Activated effector memory CD4-positive, alpha-beta T cell treated with anti-CD3 and anti-CD28 coated beads, Interleukin-2, amount 50 U/mL, for 16 hours (primary cell): ENCODE data around the gene DTHD1.

Experiments
- DNase-seq: peaks from one replicate; pipeline ENCODE4 v3.0.0-alpha.2; 2020

Gene DTHD1

GRCh38 chr4:36281384-36282106, at the start of gene DTHD1:
TSS of gene DTHD1 (plus strand) at chr4:36281616. CDS start at chr4:36281759, 143 bp downstream.
- DNase-seq = no peak

DNA sequence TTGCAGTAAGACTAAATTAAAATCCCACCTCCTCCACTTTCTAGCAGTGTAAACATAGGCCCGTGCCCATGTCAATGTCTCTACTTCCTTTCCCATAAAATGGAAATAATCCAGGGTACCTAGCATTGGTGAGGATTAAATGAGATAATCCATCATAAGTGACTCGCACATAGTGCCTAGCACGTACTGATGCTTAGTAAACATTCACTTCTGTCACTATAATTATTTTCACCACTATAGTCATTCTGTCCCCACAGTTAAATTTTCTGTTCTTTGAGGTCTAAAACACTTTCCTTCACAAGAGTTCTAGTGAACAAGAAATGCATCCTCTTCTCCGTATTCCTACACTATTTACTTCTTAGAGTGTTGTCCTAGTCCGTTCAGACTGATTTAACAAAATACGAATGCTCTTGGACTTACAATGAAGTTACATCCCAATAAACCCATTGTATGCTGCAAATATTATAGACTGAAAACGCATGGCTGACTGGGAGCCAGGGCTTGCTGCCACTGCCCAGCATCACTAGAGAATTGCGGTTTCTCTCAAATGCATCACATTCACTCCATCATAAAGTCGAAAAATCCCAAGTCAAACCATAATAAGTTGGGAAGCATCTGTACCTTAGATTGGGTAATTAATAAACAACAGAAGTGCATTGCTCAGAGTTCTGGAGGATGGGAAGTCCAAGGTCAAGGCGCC, 47.7 kb upstream of the DTHD1 start:
- DNase-seq = no peak

GRCh38 chr4:36235306-36235705, 46.1 kb upstream of the DTHD1 start:
- DNase-seq = no peak

DNA sequence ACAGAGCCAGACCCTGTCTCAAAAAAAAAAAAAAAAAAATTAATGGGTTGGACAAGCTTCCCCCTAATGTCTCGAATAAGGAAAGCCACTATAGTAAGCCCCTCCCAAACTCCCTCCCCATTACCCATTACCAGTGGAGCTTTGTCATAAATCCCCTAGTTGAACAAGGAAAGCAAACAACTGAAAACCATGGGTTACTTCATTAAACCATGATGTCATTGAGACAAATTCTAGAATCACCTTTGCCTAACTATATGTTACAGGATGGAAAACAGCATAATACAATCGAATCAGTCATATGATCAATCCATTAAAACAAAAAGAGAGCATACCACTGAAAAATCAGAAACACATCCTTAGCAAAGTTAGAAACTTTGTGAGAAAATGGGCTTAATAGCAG, 45.3 kb upstream of the DTHD1 start:
- no peak for DNase-seq

GRCh38 chr4:36237366-36238313, 43.8 kb upstream of the DTHD1 start:
- DNase-seq = no peak

- no peak for DNase-seq
Observed at GRCh38 chr4:36241771-36242170, 39.6 kb upstream of the DTHD1 start.

GRCh38 chr4:36242629-36243354, 38.6 kb upstream of the DTHD1 start:
- no peak for DNase-seq

DNA sequence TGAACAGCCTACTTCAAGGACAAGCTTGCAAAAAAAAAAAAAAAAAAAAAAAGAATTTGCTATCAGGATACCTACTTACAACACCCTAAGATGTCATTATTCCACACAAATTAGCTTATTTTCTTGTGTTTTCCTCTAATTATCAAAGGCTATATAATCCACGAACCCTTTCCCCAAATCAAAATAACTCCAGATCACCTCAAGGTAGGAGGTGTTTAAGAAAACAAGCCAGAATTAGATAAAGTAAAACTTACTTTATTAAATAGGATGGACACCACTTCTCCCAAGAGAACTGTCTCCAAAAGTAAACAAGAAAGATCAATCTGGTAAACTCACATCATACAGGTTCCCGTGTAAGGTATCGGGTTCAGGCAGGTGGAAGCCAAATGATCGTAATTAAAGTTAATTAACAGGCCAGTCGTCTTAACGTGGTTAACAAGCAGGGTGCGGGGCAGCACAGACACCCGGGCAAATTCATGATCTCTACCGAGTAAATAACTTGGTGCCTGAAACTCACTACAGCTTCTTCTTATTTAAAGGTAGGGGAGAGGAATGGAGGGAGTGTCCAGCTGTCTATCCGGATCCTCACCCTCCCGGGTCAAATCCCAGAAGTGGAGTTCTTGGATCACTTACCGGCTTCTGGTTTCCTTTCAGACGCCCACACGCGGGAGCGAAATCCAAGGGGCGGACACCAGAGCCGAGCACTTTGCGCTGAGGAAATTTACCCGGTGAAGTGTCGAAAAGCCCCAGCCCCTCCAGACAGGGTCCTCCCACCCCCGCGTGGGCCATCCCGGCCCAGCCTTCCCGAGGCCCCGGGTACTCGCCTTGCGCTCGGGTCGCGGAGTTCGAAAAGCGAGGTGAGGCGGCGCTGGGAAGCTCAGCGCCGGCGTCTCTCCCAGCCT, 37.8 kb upstream of the DTHD1 start:
- DNase-seq = peak; percentile 84

GRCh38 chr4:36244257-36245082, 36.9 kb upstream of the DTHD1 start, which contains the start of gene ARAP2:
TSS of gene ARAP2 (minus strand) at chr4:36244514. CDS start at chr4:36229486, 15,028 bp downstream.
- peak; percentile 92 for DNase-seq

GRCh38 chr4:36249610-36250009, 31.8 kb upstream of the DTHD1 start:
- no peak for DNase-seq

GRCh38 chr4:36251983-36252382, 29.4 kb upstream of the DTHD1 start:
- no peak for DNase-seq

- DNase-seq = no peak
Observed at GRCh38 chr4:36254371-36254770, 27.0 kb upstream of the DTHD1 start.

DNA sequence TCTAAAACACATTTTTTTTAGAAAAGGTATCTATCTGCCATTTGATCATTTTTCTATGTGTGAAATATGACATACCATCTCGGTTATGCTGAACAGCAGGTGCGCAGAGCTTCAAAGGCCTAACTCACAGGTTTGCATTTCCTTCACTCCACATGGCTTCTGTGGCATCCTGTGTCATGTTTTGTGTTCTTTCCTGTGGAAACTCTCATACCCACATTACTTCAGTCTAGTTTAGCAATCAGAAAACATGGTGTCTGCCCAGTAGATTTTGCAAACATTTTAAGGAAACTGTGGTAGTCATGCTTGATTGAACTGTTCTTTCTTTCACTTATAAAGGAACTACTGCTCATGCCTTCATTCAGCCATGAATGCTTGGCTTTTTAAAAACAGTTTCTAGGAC, 25.8 kb upstream of the DTHD1 start:
- DNase-seq = peak; percentile 77

- DNase-seq = no peak
Observed at GRCh38 chr4:36256398-36256891, 25.0 kb upstream of the DTHD1 start.

DNA sequence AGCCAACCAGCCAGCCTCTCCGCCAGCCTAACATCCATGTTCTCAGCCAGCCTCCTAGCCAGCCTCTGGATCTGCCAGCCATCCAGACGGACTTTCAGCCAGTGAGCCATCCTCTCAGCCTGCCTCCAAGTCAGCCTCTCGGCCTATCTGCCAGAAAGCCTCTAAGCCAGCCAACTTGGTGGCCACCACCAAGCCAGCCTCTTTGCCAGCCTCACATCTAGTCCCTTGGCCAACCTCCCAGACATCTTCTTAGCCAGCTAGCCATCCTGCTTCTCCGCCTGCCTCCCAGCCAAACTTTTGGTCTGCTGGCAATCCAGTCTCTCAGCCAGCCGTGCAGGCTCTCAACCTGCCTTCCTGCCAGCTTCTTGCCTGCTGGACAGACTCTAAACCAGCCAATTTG, 20.7 kb upstream of the DTHD1 start:
- DNase-seq = no peak

- DNase-seq = no peak
Observed at GRCh38 chr4:36264207-36264826, 17.1 kb upstream of the DTHD1 start.

DNA sequence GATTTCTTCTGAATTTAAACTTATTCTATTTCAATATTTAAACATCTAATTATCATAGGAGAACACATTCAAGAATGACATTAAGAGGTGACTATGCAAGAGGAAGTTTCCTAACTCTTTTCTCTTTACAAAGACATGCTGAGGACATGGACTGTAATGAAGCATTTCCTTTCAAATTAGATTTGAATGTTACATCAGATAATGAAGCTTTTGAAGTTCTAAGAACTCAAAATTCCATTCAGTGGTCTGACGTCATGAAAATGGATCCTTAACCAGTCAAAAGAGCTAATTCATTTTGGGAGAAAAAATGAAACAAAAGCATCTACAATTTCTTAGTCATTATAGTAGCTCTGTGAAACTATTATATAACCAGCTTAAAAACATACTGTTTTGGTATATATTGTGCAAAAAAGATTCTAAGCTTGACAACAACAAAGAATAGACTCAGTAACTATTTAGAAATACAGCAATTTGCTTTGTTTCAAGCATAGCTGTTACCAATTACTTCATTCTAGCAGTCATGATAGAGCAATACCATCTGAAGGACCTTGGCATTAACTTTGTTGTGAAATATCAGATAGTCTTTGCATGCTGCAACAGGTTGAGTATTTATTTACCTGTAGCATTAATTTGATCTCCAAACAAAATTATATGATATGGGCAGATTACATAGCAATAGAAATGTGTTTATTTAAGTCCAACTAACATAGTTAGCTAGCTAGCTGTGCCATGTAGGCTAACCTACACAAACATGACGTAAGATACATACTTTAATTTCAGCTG, 13.7 kb upstream of the DTHD1 start:
- no peak for DNase-seq

DNA sequence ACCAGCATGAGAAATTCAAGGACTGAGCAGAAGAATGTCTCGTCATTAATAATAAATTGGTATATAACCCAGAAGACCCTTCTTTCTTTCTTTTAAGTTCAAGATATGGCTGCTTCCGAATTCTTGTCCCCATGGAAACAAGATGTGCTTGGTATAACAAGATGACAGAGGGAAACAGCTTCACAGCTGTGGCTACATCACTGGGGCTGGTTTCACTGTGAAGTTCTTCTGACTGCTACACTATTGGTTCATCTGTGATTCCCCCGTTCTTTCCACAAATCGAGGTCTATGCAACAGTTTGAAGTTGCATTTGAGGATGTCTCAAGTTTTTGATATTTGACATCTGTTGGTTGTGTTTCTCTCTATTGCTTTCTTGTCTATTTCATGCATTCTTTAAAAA, 12.3 kb upstream of the DTHD1 start:
- no peak for DNase-seq
